Suprapubic skin (tissue), 4 donors: ENCODE data around the gene ZNF528. TPM values are rescaled to one million over a fixed set of nuclear protein-coding genes. Genes with fewer than 3 reads are reported as not detected.

ENCODE experiments used
- total RNA-seq, 4 donors: library from RNA; depleted of rRNA; stranded (reverse); fragments of >200 nt; gene quantifications; one replicate each; pipeline ENCODE4 v1.1.0, GENCODE V29; 2016

The ZNF528 gene
- total RNA-seq, 4 donors from 2014 or later: 8.0 to 41.9 (median 12.3) TPM

Other genes with a start within 250 kb of the ZNF528 start
- 10 to 100 TPM in 3 of 4 donors, 1 to 10 TPM in 1; 7.3 to 25.7 (median 15.9) TPM for gene ZNF836, start 226.2 kb upstream of the ZNF528 start, total RNA-seq
- 100 to 1,000 TPM; 206 to 285 (median 217) TPM for gene PPP2R1A, start 207.8 kb upstream of the ZNF528 start, total RNA-seq
- 10 to 100 TPM in 2 of 4 donors, 1 to 10 TPM in 2; 8.0 to 17.1 (median 12.3) TPM for gene ZNF766, start 128.3 kb upstream of the ZNF528 start, total RNA-seq
- 10 to 100 TPM in 1 of 4 donors, 1 to 10 TPM in 3; 4.3 to 11.4 (median 7.2) TPM for gene ZNF480, start 100.7 kb upstream of the ZNF528 start, total RNA-seq
- gene ZNF610, start 61.6 kb upstream of the ZNF528 start, total RNA-seq: 1 to 10 TPM; 1.0 to 5.3 (median 1.2) TPM
- 10 to 100 TPM; 12.1 to 30.5 (median 17.5) TPM for gene ZNF880, start 27.9 kb upstream of the ZNF528 start, total RNA-seq
- gene ZNF534, start 31.3 kb downstream of the ZNF528 start, total RNA-seq: under 1 TPM in 1 of 4 donors, not detected in 3; 0.30 TPM
- 1 to 10 TPM in 1 of 4 donors, under 1 TPM in 3; 0.38 to 1.0 (median 0.64) TPM for gene ZNF578, start 55.7 kb downstream of the ZNF528 start, total RNA-seq
- 10 to 100 TPM; 15.4 to 33.8 (median 18.4) TPM for gene ZNF808, start 129.8 kb downstream of the ZNF528 start, total RNA-seq
- gene ZNF701, start 172.4 kb downstream of the ZNF528 start, total RNA-seq: 10 to 100 TPM; 11.7 to 16.2 (median 12.6) TPM
- 10 to 100 TPM; 21.3 to 92.9 (median 41.4) TPM for gene ZNF83, start 240.5 kb downstream of the ZNF528 start, total RNA-seq